NCI-H82 (cell line): ENCODE results near the gene WDR18.

Source experiments
- DNase-seq: peaks from one replicate; lab custom pipeline; 2025; lab: John Stamatoyannopoulos, UW

The WDR18 gene

DNA sequence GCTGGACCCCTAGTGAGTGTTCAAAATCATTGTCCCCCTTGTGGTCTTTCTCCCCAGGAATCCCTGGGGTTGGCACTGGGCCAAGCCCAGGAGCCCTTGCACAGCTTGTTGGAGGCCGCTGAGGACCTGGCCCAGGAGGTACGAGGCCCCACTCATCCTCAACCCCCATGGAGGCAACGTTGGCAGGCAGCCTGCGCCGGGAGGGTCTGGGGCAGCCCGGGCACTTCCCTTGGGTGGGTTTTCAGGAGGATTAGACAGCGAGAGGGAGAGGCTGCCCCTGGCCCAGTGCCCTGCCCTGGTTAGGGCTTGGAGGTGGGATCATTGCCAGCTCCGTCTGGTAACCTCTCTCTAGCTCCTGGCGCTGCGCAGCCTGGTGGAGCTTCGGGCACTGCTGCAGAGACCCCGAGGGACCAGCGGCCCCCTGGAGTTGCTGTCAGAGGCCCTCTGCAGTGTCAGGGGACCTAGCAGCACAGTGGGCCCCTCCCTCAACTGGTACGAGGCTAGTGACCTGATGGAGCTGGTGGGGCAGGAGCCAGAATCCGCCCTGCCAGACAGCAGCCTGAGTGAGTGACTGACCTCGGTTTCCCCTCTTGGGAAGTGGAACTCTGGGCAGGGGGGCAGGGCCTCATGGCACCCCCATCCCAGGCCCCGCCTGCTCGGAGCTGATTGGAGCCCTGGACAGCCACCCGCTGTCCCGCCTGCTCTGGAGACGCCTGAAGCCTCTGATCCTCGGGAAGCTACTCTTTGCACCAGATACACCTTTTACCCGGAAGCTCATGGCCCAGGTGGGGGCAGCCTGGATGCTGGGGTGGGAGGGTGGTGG, 58.8 kb downstream of the WDR18 start:
- peak; percentile 63 for DNase-seq
